ENCODE results near the gene ZNF10.

ZNF10 gene

DNA sequence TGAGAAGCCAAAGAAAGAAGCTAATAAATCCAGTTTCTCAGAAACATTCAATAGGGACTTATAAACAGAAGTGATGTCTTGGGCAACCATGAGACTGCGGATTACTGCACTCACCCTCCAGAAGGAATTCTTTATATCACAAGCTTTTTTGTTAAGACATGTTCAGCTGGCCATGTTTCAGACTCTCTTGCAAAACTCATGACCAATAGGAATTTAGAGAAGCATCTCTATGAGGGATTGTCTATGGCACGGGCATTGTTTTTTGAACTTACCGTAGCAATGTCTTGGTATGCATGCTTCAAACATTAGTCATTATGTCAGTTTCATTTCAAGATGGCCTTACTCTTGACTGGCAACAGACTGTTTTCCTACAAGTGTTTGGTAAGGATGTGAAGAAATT lies 35.3 kb downstream of the ZNF10 start:
- TF ChIP-seq CTCF (IDR thresholded peaks at IDR 0.05; ENCODE audit: poor library complexity, severe bottlenecking): no peak
- H3K4me3 ChIP-seq (ENCODE audit: severe bottlenecking): no peak overlapping the region
- H3K9me3 ChIP-seq (ENCODE audit: severe bottlenecking): peaks cover 16% of the 10 kb centered on the region
- H3K27ac ChIP-seq (ENCODE audit: poor library complexity, severe bottlenecking): no peak overlapping the region
- no peaks in the 10 kb centered on the region for H3K4me1 ChIP-seq (ENCODE audit: insufficient read depth, poor library complexity, severe bottlenecking)
- no peaks in the 10 kb centered on the region for H3K36me3 ChIP-seq (ENCODE audit: low read depth)
- no peaks in the 10 kb centered on the region for H3K27me3 ChIP-seq (ENCODE audit: insufficient read depth, poor library complexity, severe bottlenecking)
- ATAC-seq (ENCODE audit: low read depth) (no peak), DNase-seq (ENCODE audit: low spot score) (no peak)

DNA sequence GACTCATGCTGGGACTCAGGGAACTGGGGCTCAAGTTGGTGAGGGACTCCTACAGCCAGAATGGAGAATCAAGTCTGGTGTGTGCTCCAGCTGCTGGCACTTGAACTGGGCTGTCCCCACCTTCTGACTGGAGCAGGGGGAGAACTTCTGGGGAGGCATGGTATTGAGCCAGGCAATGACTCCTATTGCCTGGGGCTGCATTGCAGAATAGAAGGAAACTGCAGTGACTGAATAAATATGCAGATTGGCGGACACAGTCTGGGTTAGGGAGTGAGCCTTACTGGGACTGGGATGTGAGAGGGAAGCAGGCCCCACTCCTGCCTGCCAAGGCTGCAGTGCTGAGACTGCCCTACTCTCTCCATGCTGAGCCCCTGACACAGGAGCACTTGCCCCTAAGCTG lies 42.1 kb downstream of the ZNF10 start:
- DNase-seq (ENCODE audit: low spot score) (no peak), ATAC-seq (ENCODE audit: low read depth) (no peak)
- H3K9me3 ChIP-seq (ENCODE audit: severe bottlenecking): peaks cover 16% of the 10 kb centered on the region
- H3K27me3 ChIP-seq (ENCODE audit: insufficient read depth, poor library complexity, severe bottlenecking): no peaks in the 10 kb centered on the region
- H3K4me1 ChIP-seq (ENCODE audit: insufficient read depth, poor library complexity, severe bottlenecking): no peaks in the 10 kb centered on the region
- H3K36me3 ChIP-seq (ENCODE audit: low read depth): no peaks in the 10 kb centered on the region
- H3K27ac ChIP-seq (ENCODE audit: poor library complexity, severe bottlenecking): no peak overlapping the region
- no peak overlapping the region for H3K4me3 ChIP-seq (ENCODE audit: severe bottlenecking)
- no peak for TF ChIP-seq CTCF (IDR thresholded peaks at IDR 0.05; ENCODE audit: poor library complexity, severe bottlenecking)

DNA sequence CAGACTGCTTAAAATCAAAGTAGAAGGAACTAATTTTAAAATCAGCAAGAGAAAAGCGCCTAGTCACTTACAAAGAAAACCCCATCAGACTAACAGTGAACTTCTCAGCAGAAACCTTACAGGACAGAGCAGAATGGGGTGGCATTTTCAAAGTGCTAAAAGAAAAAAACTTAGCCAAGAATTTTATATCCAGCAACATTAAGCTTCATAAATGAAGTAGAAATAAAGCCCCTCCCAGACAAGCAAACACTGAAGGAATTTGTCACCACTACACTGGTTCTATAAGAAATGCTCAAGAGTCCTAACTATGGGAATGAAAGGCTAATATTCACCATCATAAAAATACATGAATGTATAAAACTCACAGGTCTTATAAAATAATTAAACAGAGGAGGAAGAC lies 44.5 kb downstream of the ZNF10 start:
- no peak overlapping the region for H3K27ac ChIP-seq (ENCODE audit: poor library complexity, severe bottlenecking)
- no peak for DNase-seq (ENCODE audit: low spot score)
- peaks cover 16% of the 10 kb centered on the region for H3K9me3 ChIP-seq (ENCODE audit: severe bottlenecking)
- no peak for ATAC-seq (ENCODE audit: low read depth)
- H3K27me3 ChIP-seq (ENCODE audit: insufficient read depth, poor library complexity, severe bottlenecking): no peaks in the 10 kb centered on the region
- no peak overlapping the region for H3K4me3 ChIP-seq (ENCODE audit: severe bottlenecking)
- no peaks in the 10 kb centered on the region for H3K36me3 ChIP-seq (ENCODE audit: low read depth)
- no peaks in the 10 kb centered on the region for H3K4me1 ChIP-seq (ENCODE audit: insufficient read depth, poor library complexity, severe bottlenecking)
- TF ChIP-seq CTCF (IDR thresholded peaks at IDR 0.05; ENCODE audit: poor library complexity, severe bottlenecking): no peak

DNA sequence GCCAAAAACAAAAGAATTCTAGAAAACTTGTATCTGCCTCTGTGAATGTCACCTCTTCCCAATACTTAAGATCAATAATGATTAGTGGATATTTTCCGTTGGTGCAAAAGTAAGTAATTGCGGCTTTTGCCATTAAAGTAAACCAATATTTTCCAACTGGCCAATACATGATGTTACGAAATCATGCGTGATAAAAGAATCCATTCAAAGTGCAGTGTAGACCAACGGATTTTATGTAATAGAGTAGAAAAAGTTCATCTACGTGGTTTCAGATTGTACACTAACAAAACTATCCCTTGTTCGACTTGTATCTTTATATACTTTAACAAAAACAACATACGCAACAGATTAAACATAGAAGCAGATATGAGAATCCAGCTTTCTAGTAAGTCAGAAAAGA lies 50.2 kb downstream of the ZNF10 start:
- Histone ChIP-seq H3K27ac (ENCODE audit: poor library complexity, severe bottlenecking) (no peak overlapping the region), H3K9me3 (ENCODE audit: severe bottlenecking) (peaks cover 15% of the 10 kb centered on the region), H3K4me1 (ENCODE audit: insufficient read depth, poor library complexity, severe bottlenecking) (no peaks in the 10 kb centered on the region), H3K4me3 (ENCODE audit: severe bottlenecking) (no peak overlapping the region), H3K27me3 (ENCODE audit: insufficient read depth, poor library complexity, severe bottlenecking) (no peaks in the 10 kb centered on the region), H3K36me3 (ENCODE audit: low read depth) (peaks cover 35% of the 10 kb centered on the region)
- no peak for TF ChIP-seq CTCF (IDR thresholded peaks at IDR 0.05; ENCODE audit: poor library complexity, severe bottlenecking)
- DNase-seq (ENCODE audit: low spot score) (no peak), ATAC-seq (ENCODE audit: low read depth) (no peak)

DNA sequence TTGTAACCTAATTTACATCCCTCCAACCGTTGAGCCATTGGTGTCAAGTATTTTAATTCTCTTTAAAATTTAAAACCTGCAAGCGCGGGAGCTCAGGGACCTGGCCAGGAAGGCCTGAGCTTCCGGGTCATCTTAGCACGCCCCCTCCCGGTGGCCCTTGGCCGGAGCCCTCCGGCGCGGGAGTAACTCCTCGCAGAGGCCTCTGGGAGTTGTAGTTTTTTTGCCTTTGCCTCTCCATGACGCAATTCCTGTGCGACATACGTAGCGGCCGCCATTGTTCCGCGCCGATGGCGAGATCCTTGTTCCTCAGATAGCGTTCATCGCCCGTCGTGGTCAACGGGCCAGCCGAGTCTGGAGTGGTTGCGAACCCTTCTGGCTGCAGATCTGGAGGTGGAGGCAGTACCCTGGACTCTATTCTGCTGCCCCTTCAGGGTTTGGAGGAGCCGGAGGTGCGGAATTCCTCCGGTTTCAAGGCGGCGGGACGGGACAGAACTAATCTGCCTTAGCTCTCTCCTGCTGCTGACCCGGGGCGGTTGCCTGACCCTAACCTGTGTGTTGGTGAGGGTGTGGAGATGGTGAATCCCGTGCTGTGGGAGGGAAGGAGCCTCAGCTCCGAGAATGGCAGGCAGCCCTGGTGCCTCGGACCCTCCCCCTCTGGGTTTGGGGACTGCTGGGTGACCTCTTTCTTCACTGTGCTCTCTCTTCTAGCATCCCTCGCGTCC lies 51.0 kb downstream of the ZNF10 start, which contains the start of gene ZNF268:
Gene ZNF268, plus strand, starts transcription at position 258 of the 722 bp plus-strand sequence. CDS start 503 bp downstream, outside the sequence.
- peak within 1 kb of the TSS; percentile 71 for H3K4me3 ChIP-seq (ENCODE audit: severe bottlenecking)
- peak; percentile 82 for ATAC-seq (ENCODE audit: low read depth)
- no peaks in the 10 kb centered on the region for H3K27me3 ChIP-seq (ENCODE audit: insufficient read depth, poor library complexity, severe bottlenecking)
- H3K4me1 ChIP-seq (ENCODE audit: insufficient read depth, poor library complexity, severe bottlenecking): no peaks in the 10 kb centered on the region
- peaks cover 11% of the 10 kb centered on the region for H3K9me3 ChIP-seq (ENCODE audit: severe bottlenecking)
- TF ChIP-seq CTCF (IDR thresholded peaks at IDR 0.05; ENCODE audit: poor library complexity, severe bottlenecking): peak; percentile 79
- peak within 1 kb of the TSS; percentile 1 for H3K27ac ChIP-seq (ENCODE audit: poor library complexity, severe bottlenecking)
- peaks cover 42% of the 10 kb centered on the region for H3K36me3 ChIP-seq (ENCODE audit: low read depth)
- DNase-seq (ENCODE audit: low spot score): peak; percentile 73

Data from RWPE2 (cell line).